ENCODE data around the gene AOPEP.

- no peak for TF ChIP-seq CTCF (IDR thresholded peaks at IDR 0.05; ENCODE audit: low read length)
- TF ChIP-seq EZH2 (optimal IDR thresholded peaks at IDR 0.05; ENCODE audit: low read depth, low read length): no peak
- TF ChIP-seq EZH2phosphoT487 (IDR thresholded peaks at IDR 0.05; ENCODE audit: low read length): no peak
These were observed 264.5 kb downstream of the AOPEP start for GRCh38 chr9:94990897-94991561.

Data from MM.1S (cell line).